K562 (cell line): ENCODE data around the gene SIRT3. TPM values are rescaled to one million over a fixed set of nuclear protein-coding genes. Genes with fewer than 3 reads are reported as not detected.
A peak's percentile ranks its signal among the peaks of the same experiment; 100 is the strongest.
"Not testable (repeated sequence)": the region's sequence is repeated elsewhere in the genome, so short reads cannot be mapped to it uniquely, and the experiment has no call there.

Source experiments
- ATAC-seq: fragments of 200-7000 bp; cut with Tn5 transposase; 3 replicates; pipeline ENCODE4 v1.9.1; 2020; ENCODE audit warnings: moderate library complexity
- BruUV-seq: library from RNA; stranded (reverse); fragments of 400-500 nt; replicated peaks from 2 replicates; lab custom pipeline; 2021; lab: Mats Ljungman, UMichigan
- CTCF ChIA-PET: fragments of 300-600 bp; formaldehyde crosslinking; extraction: SDS; loops from one replicate; lab custom pipeline; 2021; ENCODE audit warnings: low intra/inter-chr PET ratio; lab: Yijun Ruan, JAX
- POLR2A ChIA-PET: fragments of 300-600, 350-650 bp; sonication (Branson Sonifier 250); formaldehyde crosslinking; extraction: SDS; loops from one replicate; lab custom pipeline; 2021; ENCODE audit warnings: antibody characterized with exemption, inconsistent platforms; lab: Yijun Ruan, JAX
- DNase-seq, 4 experiments: peaks; one replicate each; pipeline versions ENCODE4 v3.0.0 to v3.0.0-alpha.2; 2011 to 2018; ENCODE audit warnings: low spot score in 3 of 4, mixed read lengths in 3 of 4; ENCODE audit errors: extremely low read depth in 1 of 4
- FAIRE-seq: peaks from 2 replicates; lab custom pipeline; 2011; peaks lifted over from hg19 to GRCh38; lab: Jason Lieb, UNC
- H2AFZ ChIP-seq: 2 replicates; pipeline ENCODE4 v1.6.0; 2011; ENCODE audit warnings: low read depth, low read length, control low read depth, inconsistent platforms
- H3K27ac ChIP-seq: fragments of 200-600 bp; 3 replicates; pipeline ENCODE4 v1.8.0; 2011; ENCODE audit warnings: low read depth, mild to moderate bottlenecking, control low read depth, inconsistent platforms, low read length, moderate library complexity, mixed read lengths; ENCODE audit errors: extremely low read depth
- H3K27me3 ChIP-seq, 2 experiments: fragments of 300-600 bp in 1 of 2; 2 replicates in 1 of 2; 3 replicates in 1 of 2; pipeline versions ENCODE4 v1.6.0 to v1.8.0; 2011; ENCODE audit warnings: inconsistent platforms in 2 of 2, low read length in 2 of 2, mild to moderate bottlenecking in 1 of 2, mixed read lengths in 1 of 2, moderate library complexity in 1 of 2; ENCODE audit not compliant: control insufficient read depth in 2 of 2, insufficient read depth in 2 of 2
- H3K36me3 ChIP-seq: fragments of 300-600 bp; 3 replicates; pipeline ENCODE4 v1.8.0; 2011; ENCODE audit warnings: mild to moderate bottlenecking, low read length, inconsistent platforms; ENCODE audit not compliant: control insufficient read depth, insufficient read depth
- H3K4me1 ChIP-seq, 2 experiments: fragments of 200-600 bp in 1 of 2; replicated peaks in 1 of 2; 2 replicates in 1 of 2; 3 replicates in 1 of 2; pipeline versions ENCODE4 v1.5.1 to v1.8.0; 2011; ENCODE audit warnings: inconsistent platforms in 2 of 2, low read length in 2 of 2, mild to moderate bottlenecking in 1 of 2, mixed read lengths in 1 of 2, moderate library complexity in 1 of 2; ENCODE audit not compliant: control insufficient read depth in 2 of 2, insufficient read depth in 2 of 2
- H3K4me2 ChIP-seq: 2 replicates; pipeline ENCODE4 v1.6.1; 2011; ENCODE audit warnings: low read length, control low read depth, inconsistent platforms, mixed read lengths; ENCODE audit not compliant: insufficient read depth
- H3K4me3 ChIP-seq: fragments of 200-600 bp; sonication (generic), shearing (Covaris generic); 2 replicates; pipeline ENCODE4 v1.5.1; 2016; ENCODE audit warnings: control low read depth, inconsistent platforms
- H3K79me2 ChIP-seq: fragments of 200-600 bp; 3 replicates; pipeline ENCODE4 v1.8.0; 2011; ENCODE audit warnings: low read length, inconsistent platforms; ENCODE audit not compliant: control insufficient read depth, insufficient read depth
- H3K9ac ChIP-seq, 2 experiments: 2 replicates each; pipeline versions ENCODE4 v1.6.0 to v1.6.1; 2011; ENCODE audit warnings: low read depth in 2 of 2, low read length in 2 of 2, control low read depth in 1 of 2, inconsistent platforms in 1 of 2, mild to moderate bottlenecking in 1 of 2, mixed read lengths in 1 of 2; ENCODE audit not compliant: insufficient read depth in 1 of 2
- H3K9me1 ChIP-seq: one replicate; pipeline ENCODE4 v1.6.0; 2011; ENCODE audit warnings: inconsistent platforms, mild to moderate bottlenecking, low read length, moderate library complexity; ENCODE audit not compliant: control insufficient read depth, insufficient read depth
- H3K9me3 ChIP-seq: replicated peaks from 2 replicates; pipeline ENCODE4 v1.5.1; 2011; ENCODE audit warnings: low read depth, low read length, inconsistent platforms; ENCODE audit not compliant: control insufficient read depth, insufficient read depth
- H4K20me1 ChIP-seq: replicated peaks from 2 replicates; pipeline ENCODE4 v1.6.1; 2011; ENCODE audit warnings: low read length, inconsistent platforms, mixed read lengths; ENCODE audit not compliant: control insufficient read depth, insufficient read depth
- CTCF ChIP-seq, 3 experiments: IDR thresholded peaks in 2 of 3; conservative IDR thresholded peaks in 1 of 3; 2 replicates each; pipeline ENCODE4 v1.5.1; 2011 to 2012; ENCODE audit warnings: low read length in 3 of 3, mild to moderate bottlenecking in 3 of 3, control low read depth in 2 of 3, improper control_type of control experiment in 1 of 3, inconsistent platforms in 1 of 3, low read depth in 1 of 3, mixed read lengths in 1 of 3, moderate library complexity in 1 of 3; ENCODE audit not compliant: insufficient read depth in 2 of 3
- KLF13 ChIP-seq: fragments of 450-650 bp; IDR thresholded peaks from 2 replicates; pipeline ENCODE4 v1.6.1; 2016; ENCODE audit warnings: missing genetic modification characterization, low read depth, mild to moderate bottlenecking, missing compliant biosample characterization, moderate library complexity, borderline replicate concordance
- RAD21 ChIP-seq, 2 experiments: fragments of 250-450 bp in 1 of 2; fragments of 450-650 bp in 1 of 2; sonication (Bioruptor Pico) in 1 of 2; formaldehyde crosslinking in 1 of 2; IDR thresholded peaks in 1 of 2; conservative IDR thresholded peaks in 1 of 2; 2 replicates each; pipeline versions ENCODE4 v1.4.0 to v1.8.0; 2020 to 2022; ENCODE audit warnings: mild to moderate bottlenecking in 2 of 2, moderate library complexity in 1 of 2
- REST ChIP-seq, 2 experiments: fragments of 450-650 bp; formaldehyde crosslinking in 1 of 2; IDR thresholded peaks; 2 replicates each; pipeline versions ENCODE4 v1.4.0 to v1.6.1; 2014 to 2020; ENCODE audit warnings: mild to moderate bottlenecking in 2 of 2, borderline replicate concordance in 1 of 2, low read depth in 1 of 2
- WGBS: fragments of 100-300 bp; shearing (Covaris generic); methylation state at CpG from one replicate; pipeline ENCODE4 v1.1.6; 2016; ENCODE audit warnings: low coverage, mixed read lengths; ENCODE audit not compliant: insufficient coverage; ENCODE audit errors: missing lambda C conversion rate; 5-methylcytosine and 5-hydroxymethylcytosine counted together
- in situ Hi-C: fragments of 300-500 bp; cut with MboI; formaldehyde crosslinking; loops from 4 replicates; pipeline ENCODE4 v1.15.0; 2018; ENCODE audit warnings: inconsistent platforms, mixed read lengths
- intact Hi-C: fragments of 100-400 bp; cut with micrococcal nuclease; formaldehyde crosslinking; loops from 2 replicates; pipeline ENCODE4 v1.14.2; 2022
- polyA plus RNA-seq, 8 experiments: library from polyadenylated mRNA; depleted of rRNA in 4 of 8; stranded (reverse) in 5 of 8; unstranded in 3 of 8; fragments of >200 nt; fragmentation: Nextera tagmentation in 2 of 8; fragmentation: Illumina TruSeq in 1 of 8; extraction: Ambion mirVana in 2 of 8; extraction: Trizol in 1 of 8; gene quantifications; 2 replicates each; pipeline versions ENCODE4 v1.2.1 to v1.2.3, GENCODE V29; 2011 to 2014; ENCODE audit warnings: inconsistent platforms in 1 of 8, missing spikeins in 1 of 8
- total RNA-seq, 7 experiments: library from RNA; depleted of rRNA in 6 of 7; stranded (reverse); fragments of >200 nt in 6 of 7; fragmentation: Illumina TruSeq in 2 of 7; extraction: Trizol in 2 of 7; gene quantifications; 2 replicates each; pipeline versions ENCODE4 v1.2.1 to v1.2.3, GENCODE V29; 2011 to 2021; ENCODE audit warnings: low replicate concordance in 1 of 7

Gene SIRT3
- total and polyA plus RNA-seq, 9 of the 15 experiments (the other 6 are each of a cell fraction or from before 2014, with no cell fraction given): 1.9 to 27.5 (median 14.5) TPM

GRCh38 chr11:191490-192478 is 44.4 kb downstream of the SIRT3 start:
- BruUV-seq; H3K9me3 ChIP-seq; H2AFZ ChIP-seq; H3K9ac ChIP-seq; intact Hi-C loops; POLR2A ChIA-PET; H3K27ac ChIP-seq; H3K4me1 ChIP-seq; H4K20me1 ChIP-seq; H3K9me1 ChIP-seq; H3K36me3 ChIP-seq; CTCF ChIA-PET; H3K79me2 ChIP-seq; H3K27me3 ChIP-seq; H3K4me3 ChIP-seq; H3K4me2 ChIP-seq; DNase-seq; TF ChIP-seq REST (CRISPR knock-in tag; IDR thresholded peaks at IDR 0.05; ENCODE audit: low read depth): not testable (repeated sequence)
- ATAC-seq (peak; percentile 96), FAIRE-seq (peak; percentile 96)
- 33% methylated on average over 4 of the region's 8 CpGs for WGBS
- TF ChIP-seq RAD21 (CRISPR knock-in tag; conservative IDR thresholded peaks at IDR 0.05 in 1 of 2, IDR thresholded peaks at IDR 0.05 in 1 of 2) (peak; percentile 24 to 56; a peak in 2 of 4 replicates), REST (IDR thresholded peaks at IDR 0.05; ENCODE audit: borderline replicate concordance) (peak; percentile 29; the same call in 1 of the 2 replicates), CTCF (IDR thresholded peaks at IDR 0.05 in 2 of 3, conservative IDR thresholded peaks at IDR 0.05 in 1 of 3; ENCODE audit: insufficient read depth in 2 of 3, low read depth in 1 of 3, low read length in 3 of 3) (peak; percentile 24 to 45 (median 28); a peak in 4 of 6 replicates), KLF13 (tag) (0 out of 2 replicates have a peak, but pooled peaks have one; percentile 24)
- in situ Hi-C loops: loop anchor here (5.0 kb wide), 1 partner anchor 54 kb away; no protein-coding TSS in a partner anchor
